ENCODE data around the gene GALK2.

GRCh38 chr15:49229922-49230321, 59.9 kb downstream of the GALK2 start:
- TF ChIP-seq CTCF (IDR thresholded peaks at IDR 0.05) (no peak), POLR2A (IDR thresholded peaks at IDR 0.05) (no peak), POLR2AphosphoS5 (IDR thresholded peaks at IDR 0.05; ENCODE audit: insufficient read depth in 1 of 2, low read depth in 1 of 2) (no peak)
